Stimulated activated CD8-positive, alpha-beta memory T cell treated with anti-CD3 and anti-CD28 coated beads, Interleukin-12 subunit alpha, Interleukin-12 subunit beta, amount 100 ng/mL, for 4 hours (primary cell): ENCODE results near the gene PDE8B.
"Not testable (repeated sequence)": the region's sequence is repeated elsewhere in the genome, so short reads cannot be mapped to it uniquely, and the experiment has no call there.

ENCODE experiments used
- DNase-seq: peaks from one replicate; pipeline ENCODE4 v3.0.0-alpha.2; 2020; ENCODE audit warnings: low read depth

PDE8B gene

DNA sequence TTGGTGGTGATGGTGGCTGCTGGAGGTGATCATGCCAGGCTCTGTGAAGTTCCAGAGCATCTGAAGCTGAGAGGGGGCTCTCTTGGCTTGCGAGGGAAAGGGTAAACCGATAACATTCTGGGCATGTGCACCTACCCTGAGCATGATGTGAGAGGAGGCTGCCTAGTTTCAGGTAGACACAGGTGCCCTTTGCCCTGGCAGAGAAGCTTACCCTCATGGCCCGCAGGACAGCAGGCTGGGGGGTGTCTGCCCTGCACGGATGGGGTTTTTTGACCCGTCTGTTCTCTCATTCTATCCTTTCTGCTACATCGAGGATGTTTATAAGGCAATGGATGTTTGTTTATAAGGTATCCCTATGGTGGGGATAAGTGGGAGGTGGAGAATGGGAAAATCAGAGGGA, 148.8 kb downstream of the PDE8B start:
- no peak for DNase-seq

DNA sequence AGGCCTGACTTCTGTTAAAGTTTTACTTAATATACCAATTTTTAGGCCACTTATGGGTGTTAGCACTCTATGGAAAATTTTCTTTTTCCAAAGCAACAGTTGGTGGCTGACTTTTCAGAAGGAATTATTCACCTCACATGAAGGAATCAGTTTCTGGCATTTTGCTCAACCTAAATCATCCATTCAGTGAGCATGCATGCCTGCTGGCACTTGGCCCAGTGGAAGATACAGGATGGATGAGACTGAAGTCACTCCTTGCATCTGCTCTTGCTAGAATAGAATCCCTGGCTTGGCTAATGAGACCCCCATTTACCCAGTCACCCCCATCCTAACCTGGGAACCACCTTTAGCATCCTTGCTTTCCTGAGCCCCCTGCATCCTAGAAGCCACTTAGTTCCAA, 149.9 kb downstream of the PDE8B start:
- DNase-seq = no peak

DNA sequence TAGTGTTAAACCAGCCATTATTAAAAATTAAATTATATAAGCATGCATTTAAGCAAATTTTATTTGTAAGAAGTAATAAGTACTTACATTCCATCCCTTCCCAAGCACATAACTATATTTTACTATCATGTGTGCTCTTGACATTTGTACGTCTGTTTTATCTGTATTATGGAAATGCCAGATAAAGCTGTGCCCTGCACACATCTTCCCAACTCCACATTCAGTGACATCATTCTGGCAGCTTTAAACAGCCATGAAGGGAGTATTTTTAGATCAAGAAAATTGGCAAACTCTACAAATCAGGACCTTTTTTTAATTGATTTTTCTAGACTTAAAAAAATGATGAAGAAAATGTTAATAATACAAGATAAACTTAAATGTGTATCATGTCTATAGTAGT, 150.5 kb downstream of the PDE8B start:
- no peak for DNase-seq

DNA sequence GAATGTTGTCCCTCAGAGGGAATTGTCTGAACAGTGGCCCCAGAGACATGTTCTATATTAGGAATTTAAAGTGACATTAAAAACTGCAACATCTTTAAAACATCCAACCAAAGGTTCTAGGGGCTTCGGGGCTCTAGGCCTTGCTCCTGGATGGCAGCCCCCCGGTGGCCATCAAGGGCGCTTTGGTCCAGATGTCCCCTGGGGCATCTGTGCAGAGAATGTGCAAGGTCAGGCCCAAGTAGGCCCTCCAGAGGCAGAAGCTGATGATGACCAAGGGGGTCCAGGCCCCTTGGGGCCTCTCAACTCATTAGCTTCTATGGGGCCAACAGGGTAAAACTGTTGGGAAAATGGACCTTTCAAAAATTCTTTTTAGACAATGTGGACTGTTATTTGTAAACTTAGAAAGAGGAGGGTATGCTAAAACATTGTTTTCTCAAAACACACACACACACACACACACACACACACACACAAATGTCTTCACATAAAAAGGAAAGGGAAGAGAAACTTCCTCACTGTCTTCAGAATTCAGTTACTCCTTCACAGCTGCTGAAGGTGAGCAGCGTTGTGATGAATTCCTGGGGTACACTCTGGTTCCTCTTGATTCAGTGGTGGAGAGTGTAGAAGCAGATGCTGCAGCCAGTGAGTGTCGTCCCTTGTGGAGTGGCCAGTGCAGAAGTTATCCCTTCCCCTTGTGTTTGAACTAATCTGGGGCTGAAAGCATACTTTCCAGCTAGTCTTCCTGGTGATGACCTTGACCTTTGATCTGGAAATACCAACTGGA, 156.4 kb downstream of the PDE8B start:
- DNase-seq = no peak

GRCh38 chr5:77367741-77368140, 157.3 kb downstream of the PDE8B start:
- no peak for DNase-seq

DNA sequence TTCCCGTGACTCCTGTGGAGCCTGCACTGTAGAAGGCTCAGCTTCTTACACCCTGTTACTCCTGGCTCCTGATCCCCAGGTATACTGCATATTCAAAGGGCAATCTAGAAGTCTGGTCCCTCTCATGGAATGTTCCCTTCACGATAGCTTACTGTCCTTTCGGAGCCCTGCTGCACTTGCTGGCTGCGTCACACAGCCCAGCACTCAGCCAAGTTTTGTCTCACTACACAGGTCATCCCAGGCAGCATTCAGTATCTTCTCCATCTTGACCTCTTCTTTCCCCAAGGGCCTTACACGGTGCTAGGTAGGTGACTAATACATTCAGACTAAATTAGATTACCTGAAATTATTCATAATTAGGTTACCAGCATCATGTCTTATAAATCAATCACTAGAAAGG, 157.9 kb downstream of the PDE8B start:
- no peak for DNase-seq

DNA sequence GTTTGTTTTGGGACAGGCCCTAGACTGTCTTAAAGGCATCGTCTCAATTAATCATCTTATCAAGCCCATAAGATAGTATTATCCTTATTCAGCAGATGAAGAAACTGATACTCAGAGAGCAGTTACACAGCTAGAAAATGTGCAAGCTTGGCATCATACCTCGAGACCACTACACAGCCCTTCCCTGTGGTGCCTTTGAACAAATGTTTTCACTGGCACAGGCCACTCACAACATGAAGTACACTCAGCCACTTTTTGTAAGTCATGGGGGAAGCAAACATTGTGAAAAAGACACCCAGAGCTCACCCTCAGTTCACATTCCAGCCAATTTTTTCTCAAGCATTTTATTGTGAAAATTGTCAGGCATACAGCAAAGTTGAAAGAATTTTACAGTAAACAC, 159.1 kb downstream of the PDE8B start:
- DNase-seq = no peak

DNA sequence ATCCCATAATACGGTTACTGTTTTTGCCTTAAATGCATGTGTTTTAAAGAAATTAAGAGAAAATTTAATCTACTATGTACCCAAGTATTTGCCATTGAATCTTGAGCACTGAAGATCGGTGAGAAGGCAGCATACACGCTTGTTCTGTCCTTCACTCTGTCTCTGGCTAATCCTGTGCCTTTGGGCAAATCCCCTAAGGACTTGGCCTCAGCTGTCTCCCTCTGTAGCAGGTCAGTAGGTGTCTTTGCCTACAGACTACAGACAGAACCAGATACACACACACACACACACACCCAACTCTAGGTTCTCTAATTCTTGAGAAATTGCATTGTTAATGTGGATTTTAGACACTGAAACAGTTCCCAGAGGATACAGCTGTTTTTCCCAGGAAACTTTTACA, 164.2 kb downstream of the PDE8B start:
- DNase-seq = no peak

- DNase-seq = no peak
Measured at GRCh38 chr5:77376609-77377300, 166.3 kb downstream of the PDE8B start.

DNA sequence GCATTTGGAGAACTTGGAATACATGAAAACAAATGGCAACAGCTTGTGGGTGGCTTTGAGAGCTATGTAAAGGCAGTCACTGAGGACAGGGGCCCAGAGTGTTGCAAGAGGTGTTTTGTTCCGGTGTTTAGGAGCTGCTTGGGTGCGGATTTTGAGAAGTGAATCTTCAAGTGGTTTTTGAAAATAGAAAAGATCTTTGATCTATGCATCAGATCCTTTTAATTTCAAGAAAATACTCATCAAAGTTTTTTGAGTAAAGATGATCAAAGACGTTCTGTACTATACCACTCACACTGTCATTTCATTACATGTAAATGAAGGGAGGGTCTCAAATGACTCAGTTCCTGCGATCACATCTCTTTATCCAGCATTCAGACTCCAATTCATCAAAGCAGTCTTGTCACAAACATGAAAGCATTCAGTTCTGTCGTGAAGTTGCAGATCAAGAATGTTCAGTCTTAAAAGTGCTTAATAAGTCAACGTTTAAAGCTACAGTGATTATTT, 169.1 kb downstream of the PDE8B start:
- DNase-seq = no peak

GRCh38 chr5:77380636-77381035, 170.2 kb downstream of the PDE8B start:
- DNase-seq = no peak

DNA sequence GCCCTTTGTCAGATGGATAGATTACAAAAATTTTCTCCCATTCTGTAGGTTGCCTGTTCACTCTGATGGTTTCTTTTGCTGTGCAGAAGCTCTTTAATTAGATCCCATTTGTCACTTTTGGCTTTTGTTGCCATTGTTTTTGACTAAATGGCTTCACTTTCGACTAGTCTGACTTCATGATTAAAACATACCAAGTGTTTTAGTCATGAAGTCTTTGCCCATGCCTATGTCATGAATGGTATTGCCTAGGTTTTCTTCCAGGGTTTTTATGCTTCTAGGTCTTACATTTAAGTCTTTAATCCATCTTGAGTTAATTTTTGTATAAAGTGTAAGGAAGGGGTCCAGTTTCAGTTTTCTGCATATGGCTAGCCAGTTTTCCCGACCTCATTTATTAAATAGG, 172.9 kb downstream of the PDE8B start:
- not testable (repeated sequence) for DNase-seq

DNA sequence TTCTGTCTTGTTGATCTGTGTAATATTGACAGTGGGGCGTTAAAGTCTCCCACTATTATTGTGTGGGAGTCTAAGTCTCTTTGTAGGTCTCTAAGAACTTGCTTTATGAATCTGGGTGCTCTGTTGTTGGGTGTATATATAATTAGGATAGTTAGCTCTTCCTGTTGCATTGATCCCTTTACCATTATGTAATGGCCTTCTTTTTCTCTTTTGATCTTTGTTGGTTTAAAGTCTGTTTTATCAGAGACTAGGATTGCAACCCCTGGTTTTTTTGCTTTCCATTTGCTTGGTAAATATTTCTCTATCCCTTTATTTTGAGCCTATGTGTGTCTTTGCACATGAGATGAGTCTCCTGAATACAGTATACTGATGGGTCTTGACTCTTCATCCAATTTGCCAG, 175.9 kb downstream of the PDE8B start:
- DNase-seq = not testable (repeated sequence)

GRCh38 chr5:77389746-77390145, 179.3 kb downstream of the PDE8B start:
- no peak for DNase-seq

GRCh38 chr5:77390221-77390620, 179.7 kb downstream of the PDE8B start:
- no peak for DNase-seq

DNA sequence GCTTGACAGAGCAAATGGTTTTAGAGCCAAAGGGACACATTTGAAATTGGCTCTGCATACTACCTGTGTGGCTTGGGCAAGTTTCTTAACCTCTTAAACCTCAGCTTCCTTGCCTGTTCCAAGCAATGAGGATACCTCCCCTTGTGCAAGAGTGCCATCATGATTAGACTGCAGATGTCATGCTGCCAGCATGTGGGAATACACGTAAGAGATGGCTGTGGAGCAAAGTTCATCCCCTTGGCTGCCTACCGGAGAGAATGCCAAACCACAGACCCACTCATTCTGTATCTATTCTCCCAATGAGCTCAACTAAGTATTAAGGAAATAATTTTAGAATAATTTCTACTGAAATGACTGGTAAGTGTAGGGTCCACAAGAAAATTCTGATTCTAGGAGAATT, 180.3 kb downstream of the PDE8B start:
- no peak for DNase-seq

GRCh38 chr5:77391240-77391765, 180.8 kb downstream of the PDE8B start:
- DNase-seq = no peak

- DNase-seq = no peak
Measured at GRCh38 chr5:77394064-77394715, 183.7 kb downstream of the PDE8B start.

DNA sequence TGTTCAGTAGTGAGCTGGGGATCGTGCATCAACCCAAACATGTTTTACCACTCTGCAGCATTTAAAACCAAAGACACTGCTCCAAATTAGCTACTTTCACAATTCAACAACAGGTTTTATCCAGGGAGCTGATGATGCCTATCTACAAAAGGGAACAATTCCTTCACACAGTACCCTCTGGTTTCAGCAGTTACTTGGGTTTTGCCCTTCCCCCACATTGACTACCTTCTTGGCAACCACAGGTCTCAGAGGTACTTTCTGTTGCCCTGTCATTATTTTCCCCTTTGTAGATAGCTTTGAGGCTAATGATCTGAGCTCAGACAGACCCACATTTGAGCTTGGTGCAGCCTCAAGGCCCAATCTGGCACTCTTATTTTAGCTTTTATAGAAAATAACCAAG, 185.5 kb downstream of the PDE8B start:
- no peak for DNase-seq

DNA sequence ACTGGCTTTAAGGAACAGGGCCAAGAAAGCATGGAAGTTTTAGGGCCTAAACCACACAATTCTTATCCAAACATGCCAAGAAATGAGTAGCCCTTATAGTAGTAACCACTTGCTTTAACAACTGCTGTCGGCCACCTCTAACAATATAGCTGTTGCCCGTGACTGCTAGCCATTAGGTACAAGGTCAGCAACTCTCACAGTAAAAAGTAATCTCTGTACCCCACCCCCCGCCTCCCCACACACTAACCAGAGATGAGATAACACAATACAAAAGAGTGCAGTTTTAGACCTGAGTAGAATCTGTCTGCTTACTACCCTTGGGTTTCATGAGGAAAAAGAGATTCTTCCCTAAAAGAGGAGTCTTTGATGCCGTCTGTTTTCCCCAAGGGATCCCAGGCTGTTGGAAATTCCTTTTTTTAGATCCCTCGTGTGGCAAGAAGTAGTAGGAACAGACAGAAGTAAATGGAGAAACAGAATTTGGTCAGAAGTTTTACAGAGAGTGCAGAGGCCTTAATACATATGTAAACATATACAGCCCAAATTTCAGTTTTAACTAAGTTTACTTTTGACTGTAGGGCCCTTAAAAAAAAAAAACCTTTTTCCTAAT, 187.3 kb downstream of the PDE8B start:
- no peak for DNase-seq

DNA sequence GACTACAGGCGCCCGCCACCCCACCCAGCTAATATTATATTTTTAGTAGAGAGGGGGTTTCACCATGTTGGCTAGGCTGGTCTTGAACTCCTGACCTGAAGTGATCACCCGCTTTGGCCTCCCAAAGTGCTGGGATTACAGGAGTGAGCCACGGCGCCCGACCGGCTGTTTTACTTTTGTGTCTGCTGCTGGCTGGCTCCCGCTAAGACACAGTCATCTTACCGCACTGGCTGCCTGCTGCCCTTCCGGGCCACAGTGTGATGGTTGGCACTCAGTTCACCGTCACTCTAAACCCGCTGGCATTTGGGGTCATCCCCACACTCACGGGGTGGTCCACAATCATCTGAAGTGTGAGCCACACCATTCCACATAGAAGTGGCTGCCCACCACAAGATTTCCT, 188.0 kb downstream of the PDE8B start:
- no peak for DNase-seq

- no peak for DNase-seq
Measured at GRCh38 chr5:77398896-77399295, 188.4 kb downstream of the PDE8B start.
